Left ventricle myocardium inferior (tissue), 1 donor: Measurements from ENCODE around the gene PUM1. TPM values are rescaled to one million over a fixed set of nuclear protein-coding genes. Genes with fewer than 3 reads are reported as not detected.

ENCODE experiments used
- DNase-seq: peaks from one replicate; pipeline ENCODE4 v3.0.0-alpha.2; 2020
- H3K27ac ChIP-seq: fragments of 200-600 bp; replicated peaks from 2 replicates; pipeline ENCODE4 v1.8.0; 2021
- H3K27me3 ChIP-seq: fragments of 200-600 bp; 2 replicates; pipeline ENCODE4 v1.8.0; 2021; ENCODE audit warnings: low read depth
- H3K36me3 ChIP-seq: fragments of 200-600 bp; 2 replicates; pipeline ENCODE4 v1.8.0; 2021
- H3K4me1 ChIP-seq: fragments of 200-600 bp; 2 replicates; pipeline ENCODE4 v1.8.0; 2021
- H3K4me3 ChIP-seq: fragments of 200-600 bp; 2 replicates; pipeline ENCODE4 v1.8.0; 2021; ENCODE audit warnings: mild to moderate bottlenecking, moderate library complexity
- H3K9me3 ChIP-seq: fragments of 200-600 bp; replicated peaks from 2 replicates; pipeline ENCODE4 v1.8.0; 2021
- intact Hi-C: fragments of 100-400 bp; cut with micrococcal nuclease; formaldehyde crosslinking; loops from one replicate; pipeline ENCODE4 v1.11.0; 2022
- total RNA-seq: library from RNA; stranded (reverse); fragmentation: NEBNext Ultra II Directional; extraction: Animal tissue kit (Norgen Biotek cat#: 25700); gene quantifications from one replicate; pipeline ENCODE4 v1.2.1, GENCODE V29; 2021
- TF ChIP-seq, protein P1 (sequence below): fragments of 200-600 bp; IDR thresholded peaks from 2 replicates; pipeline ENCODE4 v1.8.0; 2021; ENCODE audit warnings: antibody characterized with exemption, mild to moderate bottlenecking, borderline replicate concordance
- donor health status: DM: no; HTN: yes; CAD: no; lungs with severe emphysema.

The PUM1 gene
- total RNA-seq, 1 donor from 2014 or later: 80.1 TPM

DNA sequence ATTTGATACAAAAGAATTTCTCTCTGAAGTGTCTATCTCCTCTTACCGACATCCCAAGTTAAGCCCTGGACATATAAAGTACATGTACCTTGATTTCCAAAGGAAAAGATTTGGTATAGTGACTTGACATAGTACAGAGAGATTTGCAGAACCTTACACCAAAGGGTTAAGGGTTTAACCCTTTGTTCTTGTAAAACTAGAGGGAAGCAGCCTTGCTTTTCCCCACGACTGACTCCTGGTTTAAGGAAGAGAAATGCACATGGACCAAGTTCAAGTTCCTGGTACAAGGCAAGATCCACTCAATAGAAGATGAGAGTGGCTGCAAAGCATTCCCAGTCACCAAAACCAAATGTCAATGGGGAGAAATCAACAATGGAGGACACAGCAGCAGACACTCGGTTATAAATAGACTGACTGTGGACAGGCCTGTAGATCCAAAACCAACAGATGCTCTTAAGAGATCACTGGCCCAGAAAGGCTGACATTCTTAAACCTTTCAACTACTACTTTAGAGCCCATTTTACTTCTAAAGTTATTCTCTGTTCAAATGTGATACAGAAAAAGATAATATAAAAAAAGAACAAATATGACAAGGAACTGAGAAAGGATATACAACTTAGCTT, 69.4 kb downstream of the PUM1 start:
- peaks cover 10% of the 10 kb centered on the region for H3K36me3 ChIP-seq
- no peak overlapping the region for H3K4me3 ChIP-seq
- TF ChIP-seq, protein P1, sequence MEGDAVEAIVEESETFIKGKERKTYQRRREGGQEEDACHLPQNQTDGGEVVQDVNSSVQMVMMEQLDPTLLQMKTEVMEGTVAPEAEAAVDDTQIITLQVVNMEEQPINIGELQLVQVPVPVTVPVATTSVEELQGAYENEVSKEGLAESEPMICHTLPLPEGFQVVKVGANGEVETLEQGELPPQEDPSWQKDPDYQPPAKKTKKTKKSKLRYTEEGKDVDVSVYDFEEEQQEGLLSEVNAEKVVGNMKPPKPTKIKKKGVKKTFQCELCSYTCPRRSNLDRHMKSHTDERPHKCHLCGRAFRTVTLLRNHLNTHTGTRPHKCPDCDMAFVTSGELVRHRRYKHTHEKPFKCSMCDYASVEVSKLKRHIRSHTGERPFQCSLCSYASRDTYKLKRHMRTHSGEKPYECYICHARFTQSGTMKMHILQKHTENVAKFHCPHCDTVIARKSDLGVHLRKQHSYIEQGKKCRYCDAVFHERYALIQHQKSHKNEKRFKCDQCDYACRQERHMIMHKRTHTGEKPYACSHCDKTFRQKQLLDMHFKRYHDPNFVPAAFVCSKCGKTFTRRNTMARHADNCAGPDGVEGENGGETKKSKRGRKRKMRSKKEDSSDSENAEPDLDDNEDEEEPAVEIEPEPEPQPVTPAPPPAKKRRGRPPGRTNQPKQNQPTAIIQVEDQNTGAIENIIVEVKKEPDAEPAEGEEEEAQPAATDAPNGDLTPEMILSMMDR: no peak
- no peaks in the 10 kb centered on the region for H3K9me3 ChIP-seq
- intact Hi-C loops: no loop called here
- peaks cover 35% of the 10 kb centered on the region for H3K4me1 ChIP-seq
- no peak for DNase-seq
- peak overlapping the region; percentile 16 for H3K27ac ChIP-seq
- H3K27me3 ChIP-seq: no peaks in the 10 kb centered on the region

DNA sequence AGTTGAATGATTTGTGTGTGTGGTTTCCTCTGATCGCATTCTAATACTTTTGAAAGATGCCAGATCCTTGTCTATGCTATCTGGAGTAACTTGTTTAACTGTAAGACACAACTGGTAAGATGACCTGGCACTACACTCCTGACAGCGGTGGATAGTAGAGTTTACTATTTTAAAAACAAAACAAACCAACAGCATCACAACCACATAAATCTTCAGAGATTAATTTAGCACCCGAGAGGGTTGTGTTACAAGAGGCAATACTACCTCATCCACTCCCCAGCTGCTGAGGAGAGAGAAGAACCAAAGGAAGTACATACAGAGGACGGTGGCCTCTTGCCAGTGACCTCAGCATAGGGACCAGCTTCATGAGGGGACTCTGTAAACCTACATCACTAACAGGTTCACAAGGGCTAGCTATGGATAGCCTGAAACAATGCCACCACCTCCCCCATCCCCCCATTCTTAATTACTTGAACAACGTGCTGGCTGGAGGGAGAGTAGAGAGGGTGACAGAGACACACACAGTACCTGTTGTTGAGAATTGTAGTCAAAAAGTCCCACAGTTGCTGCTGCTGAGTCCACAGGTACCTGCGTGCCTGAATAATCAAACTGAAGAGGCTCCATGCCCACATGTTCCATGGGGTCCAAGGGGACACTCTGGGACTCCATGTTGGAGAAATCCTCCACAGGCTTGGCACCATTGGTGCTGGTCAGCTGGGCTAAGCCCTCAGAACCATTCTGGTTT, 73.5 kb downstream of the PUM1 start:
- intact Hi-C loops: no loop called here
- Histone ChIP-seq H3K27ac (no peak overlapping the region), H3K4me1 (peaks cover 53% of the 10 kb centered on the region), H3K9me3 (no peaks in the 10 kb centered on the region), H3K27me3 (no peaks in the 10 kb centered on the region), H3K36me3 (peaks cover 18% of the 10 kb centered on the region), H3K4me3 (no peak overlapping the region)
- TF ChIP-seq, protein P1: no peak
- DNase-seq: no peak

DNA sequence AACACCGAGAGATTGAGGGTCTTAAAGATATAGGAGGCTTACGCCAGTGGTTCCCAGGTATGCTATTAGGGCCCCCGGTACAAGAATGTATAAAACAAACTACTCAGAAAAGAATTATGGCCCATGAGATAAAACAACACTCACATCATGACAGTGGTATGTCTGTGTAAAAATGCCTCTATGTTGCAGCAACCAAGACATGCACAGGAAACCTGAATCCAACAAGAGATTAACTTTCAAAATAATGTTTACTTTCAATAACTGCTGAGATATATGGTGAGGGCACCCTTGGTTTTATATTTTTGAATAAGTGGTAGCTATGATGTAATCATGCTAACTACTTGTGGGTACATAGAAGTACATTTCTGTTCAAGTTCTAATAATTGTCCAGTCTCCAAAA, 74.9 kb downstream of the PUM1 start:
- H3K4me1 ChIP-seq: peaks cover 51% of the 10 kb centered on the region
- intact Hi-C loops: no loop called here
- DNase-seq: no peak
- TF ChIP-seq, protein P1: no peak
- no peaks in the 10 kb centered on the region for H3K9me3 ChIP-seq
- no peak overlapping the region for H3K4me3 ChIP-seq
- no peak overlapping the region for H3K27ac ChIP-seq
- no peaks in the 10 kb centered on the region for H3K27me3 ChIP-seq
- peaks cover 18% of the 10 kb centered on the region for H3K36me3 ChIP-seq

DNA sequence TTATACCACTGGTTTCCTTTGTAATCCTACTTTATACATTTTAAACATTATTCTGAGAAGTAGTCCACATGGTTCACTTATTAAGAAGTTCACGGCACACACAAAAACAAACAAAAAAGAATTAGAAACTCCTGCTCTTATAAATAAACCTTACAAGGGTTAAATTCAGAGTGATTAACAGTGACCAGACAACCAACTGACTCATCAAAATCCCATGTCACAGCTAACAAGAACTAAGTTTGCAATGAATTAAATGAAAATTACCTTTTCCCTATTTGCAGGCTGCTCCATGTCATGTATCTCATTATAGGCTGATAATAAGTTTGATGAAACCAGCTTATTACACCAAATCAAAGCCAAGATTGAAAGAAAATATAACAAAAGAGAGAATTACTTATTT, 77.5 kb downstream of the PUM1 start:
- TF ChIP-seq, protein P1: no peak
- H3K27ac ChIP-seq: no peak overlapping the region
- intact Hi-C loops: no loop called here
- H3K27me3 ChIP-seq: no peaks in the 10 kb centered on the region
- no peak for DNase-seq
- H3K36me3 ChIP-seq: peaks cover 15% of the 10 kb centered on the region
- no peaks in the 10 kb centered on the region for H3K9me3 ChIP-seq
- peaks cover 74% of the 10 kb centered on the region for H3K4me1 ChIP-seq
- no peak overlapping the region for H3K4me3 ChIP-seq

DNA sequence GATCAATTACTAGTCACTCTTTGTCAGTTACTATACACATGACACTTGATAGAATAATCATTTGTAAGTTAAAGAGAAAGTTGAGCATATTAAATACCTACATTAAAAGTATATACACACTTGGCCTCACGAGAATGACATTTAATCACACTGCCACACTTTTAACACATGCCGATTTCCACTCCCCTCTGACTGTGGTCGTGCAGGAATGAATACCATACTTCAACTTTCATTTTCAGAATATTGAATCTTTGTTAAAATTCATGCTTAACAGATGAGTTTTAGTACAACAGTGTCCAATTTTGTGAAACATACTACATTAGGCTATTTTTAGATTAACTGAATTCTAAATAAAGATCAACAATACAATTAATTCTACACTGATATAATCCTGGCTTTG, 78.8 kb downstream of the PUM1 start:
- Histone ChIP-seq H3K9me3 (no peaks in the 10 kb centered on the region), H3K27me3 (no peaks in the 10 kb centered on the region), H3K36me3 (peaks cover 14% of the 10 kb centered on the region), H3K4me3 (no peak overlapping the region), H3K27ac (no peak overlapping the region), H3K4me1 (peaks cover 77% of the 10 kb centered on the region)
- intact Hi-C loops: no loop called here
- TF ChIP-seq, protein P1: no peak
- DNase-seq: no peak
